GM18867 (cell line): ENCODE results near the gene ZNF155.
"Not testable (repeated sequence)": the region's sequence is repeated elsewhere in the genome, so short reads cannot be mapped to it uniquely, and the experiment has no call there.

Experiments
- ATAC-seq: cut with Tn5 transposase; IDR thresholded peaks from one replicate; pipeline ENCODE4 v1.9.1; 2021; ENCODE audit warnings: mild to moderate bottlenecking, moderate library complexity; ENCODE audit not compliant: unreplicated experiment

ZNF155 gene

GRCh38 chr19:43983912-43984686 is at the start of gene ZNF155:
Gene ZNF155, plus strand, starts transcription at chr19:43984188. Its CDS starts 4,356 bp downstream, at chr19:43988544.
- no peak for ATAC-seq

GRCh38 chr19:43934985-43935708 is 48.8 kb upstream of the ZNF155 start, which contains the start of gene ZNF45:
Gene ZNF45, minus strand, starts transcription at chr19:43935282. Its CDS starts 13,097 bp downstream, at chr19:43922185.
- ATAC-seq: peak; percentile 96

- no peak for ATAC-seq
These were observed 47.8 kb upstream of the ZNF155 start for GRCh38 chr19:43936188-43936587.

- ATAC-seq: no peak
These were observed 44.3 kb upstream of the ZNF155 start for GRCh38 chr19:43939557-43940260.

GRCh38 chr19:43940719-43941118 is 43.3 kb upstream of the ZNF155 start:
- ATAC-seq: no peak

- no peak for ATAC-seq
These were observed 42.8 kb upstream of the ZNF155 start for GRCh38 chr19:43941209-43941608.

- ATAC-seq: not testable (repeated sequence)
These were observed 36.6 kb upstream of the ZNF155 start for GRCh38 chr19:43947412-43947811.

GRCh38 chr19:43949803-43950202 is 34.2 kb upstream of the ZNF155 start:
- ATAC-seq: not testable (repeated sequence)

GRCh38 chr19:43950834-43951645 is 32.9 kb upstream of the ZNF155 start, which contains the start of gene ZNF221:
Gene ZNF221, plus strand, starts transcription at chr19:43951228. Its CDS starts 11,499 bp downstream, at chr19:43962727.
- ATAC-seq: peak; percentile 97

GRCh38 chr19:43956827-43957226 is 27.2 kb upstream of the ZNF155 start:
- no peak for ATAC-seq

- no peak for ATAC-seq
These were observed 26.1 kb upstream of the ZNF155 start for GRCh38 chr19:43957891-43958290.

GRCh38 chr19:43960411-43960810 is 23.6 kb upstream of the ZNF155 start:
- no peak for ATAC-seq

GRCh38 chr19:43966079-43966694 is 17.8 kb upstream of the ZNF155 start:
- no peak for ATAC-seq

- ATAC-seq: no peak
These were observed 7.3 kb upstream of the ZNF155 start for GRCh38 chr19:43976732-43977131.

GRCh38 chr19:43983544-43983911 is 460 bp upstream of the ZNF155 start:
- ATAC-seq: no peak

- no peak for ATAC-seq
These were observed 656 bp downstream of the ZNF155 start for GRCh38 chr19:43984687-43985000.

GRCh38 chr19:43997631-43998290 is 13.8 kb downstream of the ZNF155 start:
- ATAC-seq: no peak

GRCh38 chr19:44002212-44002565 is 18.2 kb downstream of the ZNF155 start:
- no peak for ATAC-seq

- ATAC-seq: peak; percentile 94
These were observed 18.8 kb downstream of the ZNF155 start, which contains the start of gene ZNF230 for GRCh38 chr19:44002566-44003460. Gene ZNF230, plus strand, starts transcription at chr19:44002957. Its CDS starts 4,122 bp downstream, at chr19:44007079.
